H9 (cell line): ENCODE measurements around the gene STAB1. TPM values are rescaled to one million over a fixed set of nuclear protein-coding genes. Genes with fewer than 3 reads are reported as not detected.

Experiments
- DNase-seq: peaks from one replicate; pipeline ENCODE4 v3.0.0-alpha.2; 2017
- H2AFZ ChIP-seq: one replicate; pipeline ENCODE4 v1.6.1; 2013; ENCODE audit warnings: mild to moderate bottlenecking, low read length, control low read depth, moderate library complexity
- H2AK5ac ChIP-seq: 2 replicates; pipeline ENCODE4 v1.6.1; 2013; ENCODE audit warnings: low read length, control low read depth, mixed read lengths; ENCODE audit not compliant: insufficient read length
- H2BK120ac ChIP-seq: one replicate; pipeline ENCODE4 v1.6.1; 2013; ENCODE audit warnings: low read depth, mild to moderate bottlenecking, low read length, control low read depth, inconsistent platforms; ENCODE audit not compliant: poor library complexity, severe bottlenecking
- H2BK12ac ChIP-seq: 2 replicates; pipeline ENCODE4 v1.6.1; 2013; ENCODE audit warnings: low read length, control low read depth, mixed read lengths, low read depth; ENCODE audit not compliant: insufficient read length
- H2BK15ac ChIP-seq: 2 replicates; pipeline ENCODE4 v1.6.1; 2013; ENCODE audit warnings: low read depth, low read length, control low read depth
- H2BK20ac ChIP-seq: one replicate; pipeline ENCODE4 v1.6.1; 2013; ENCODE audit warnings: low read depth, mild to moderate bottlenecking, low read length, control low read depth, inconsistent platforms; ENCODE audit not compliant: poor library complexity, severe bottlenecking
- H2BK5ac ChIP-seq: 2 replicates; pipeline ENCODE4 v1.6.1; 2013; ENCODE audit warnings: low read length, control low read depth, mixed read lengths; ENCODE audit not compliant: insufficient read length
- H3K14ac ChIP-seq: 2 replicates; pipeline ENCODE4 v1.6.1; 2013; ENCODE audit warnings: low read length, control low read depth; ENCODE audit not compliant: insufficient read depth
- H3K18ac ChIP-seq: 2 replicates; pipeline ENCODE4 v1.6.1; 2013; ENCODE audit warnings: low read depth, mild to moderate bottlenecking, mixed read lengths, low read length, control low read depth; ENCODE audit not compliant: insufficient read length
- H3K23ac ChIP-seq: 2 replicates; pipeline ENCODE4 v1.6.1; 2013; ENCODE audit warnings: low read length, control low read depth, mixed read lengths, low read depth; ENCODE audit not compliant: insufficient read length
- H3K23me2 ChIP-seq: 2 replicates; pipeline ENCODE4 v1.6.1; 2013; ENCODE audit warnings: low read depth, mild to moderate bottlenecking, mixed read lengths, low read length, control low read depth; ENCODE audit not compliant: insufficient read length, poor library complexity, severe bottlenecking
- H3K27ac ChIP-seq: 2 replicates; pipeline ENCODE4 v1.5.1; 2013; ENCODE audit warnings: low read length, control low read depth, mixed read lengths, low read depth; ENCODE audit not compliant: insufficient read length
- H3K27me3 ChIP-seq: 2 replicates; pipeline ENCODE4 v1.6.1; 2013; ENCODE audit warnings: low read length, control low read depth, inconsistent platforms; ENCODE audit not compliant: insufficient read depth
- H3K4ac ChIP-seq: 2 replicates; pipeline ENCODE4 v1.6.1; 2013; ENCODE audit warnings: low read depth, mild to moderate bottlenecking, control low read depth, inconsistent platforms, low read length, moderate library complexity
- H3K4me1 ChIP-seq: 2 replicates; pipeline ENCODE4 v1.6.1; 2013; ENCODE audit warnings: low read length, control low read depth, inconsistent platforms; ENCODE audit not compliant: insufficient read depth
- H3K4me2 ChIP-seq: 2 replicates; pipeline ENCODE4 v1.6.1; 2013; ENCODE audit warnings: low read length, control low read depth, mixed read lengths; ENCODE audit not compliant: insufficient read length, insufficient read depth
- H3K56ac ChIP-seq: 2 replicates; pipeline ENCODE4 v1.6.1; 2013; ENCODE audit warnings: low read depth, mild to moderate bottlenecking, mixed read lengths, low read length, control low read depth; ENCODE audit not compliant: insufficient read length
- H3K79me1 ChIP-seq: 2 replicates; pipeline ENCODE4 v1.6.1; 2013; ENCODE audit warnings: low read depth, mild to moderate bottlenecking, moderate library complexity, low read length, control low read depth, inconsistent platforms; ENCODE audit not compliant: insufficient read depth, poor library complexity, severe bottlenecking
- H3K79me2 ChIP-seq: 2 replicates; pipeline ENCODE4 v1.6.1; 2013; ENCODE audit warnings: low read length, control low read depth, inconsistent platforms; ENCODE audit not compliant: insufficient read depth
- H3K9ac ChIP-seq: 2 replicates; pipeline ENCODE4 v1.6.1; 2013; ENCODE audit warnings: low read length, control low read depth, mixed read lengths; ENCODE audit not compliant: insufficient read length; ENCODE audit errors: extremely low read depth
- H3K9me3 ChIP-seq: one replicate; pipeline ENCODE4 v1.6.1; 2013; ENCODE audit warnings: low read depth, low read length, inconsistent platforms; ENCODE audit not compliant: control insufficient read depth
- H3T11ph ChIP-seq: one replicate; pipeline ENCODE4 v1.6.1; 2013; ENCODE audit warnings: mild to moderate bottlenecking, low read length, control low read depth, inconsistent platforms
- H4K20me1 ChIP-seq: one replicate; pipeline ENCODE4 v1.6.1; 2013; ENCODE audit not compliant: control insufficient read depth, insufficient read length, insufficient read depth
- H4K5ac ChIP-seq: 2 replicates; pipeline ENCODE4 v1.6.1; 2013; ENCODE audit warnings: low read depth, mild to moderate bottlenecking, mixed read lengths, low read length, control low read depth; ENCODE audit not compliant: insufficient read length
- H4K8ac ChIP-seq: replicated peaks from 2 replicates; pipeline ENCODE4 v1.6.1; 2013; ENCODE audit warnings: low read length, control low read depth, mixed read lengths, low read depth; ENCODE audit not compliant: insufficient read length
- H4K91ac ChIP-seq: 2 replicates; pipeline ENCODE4 v1.6.1; 2013; ENCODE audit warnings: low read depth, mild to moderate bottlenecking, moderate library complexity, mixed read lengths, low read length, control low read depth; ENCODE audit not compliant: insufficient read length
- H3K27ac Mint-ChIP-seq, 3 experiments: 2 replicates in 2 of 3; 3 replicates in 1 of 3; pipeline ENCODE4 v1.8.0; 2020 to 2021; ENCODE audit warnings: mixed read lengths in 3 of 3, mild to moderate bottlenecking in 1 of 3, moderate library complexity in 1 of 3
- H3K27me3 Mint-ChIP-seq: 2 replicates; pipeline ENCODE4 v1.8.0; 2021; ENCODE audit warnings: low read depth, mild to moderate bottlenecking, moderate library complexity, mixed read lengths
- H3K36me3 Mint-ChIP-seq, 3 experiments: 2 replicates in 2 of 3; 3 replicates in 1 of 3; pipeline ENCODE4 v1.8.0; 2020 to 2021; ENCODE audit warnings: low read depth in 3 of 3, mixed read lengths in 3 of 3; ENCODE audit not compliant: insufficient read depth in 1 of 3
- H3K4me1 Mint-ChIP-seq, 2 experiments: 2 replicates each; pipeline ENCODE4 v1.8.0; 2020; ENCODE audit warnings: mixed read lengths in 2 of 2
- H3K4me3 Mint-ChIP-seq, 2 experiments: 2 replicates in 1 of 2; 3 replicates in 1 of 2; pipeline ENCODE4 v1.8.0; 2020 to 2021; ENCODE audit warnings: mild to moderate bottlenecking in 2 of 2, mixed read lengths in 2 of 2, moderate library complexity in 1 of 2
- H3K9me3 Mint-ChIP-seq, 2 experiments: 2 replicates in 1 of 2; 3 replicates in 1 of 2; pipeline ENCODE4 v1.8.0; 2020; ENCODE audit warnings: mild to moderate bottlenecking in 2 of 2, mixed read lengths in 2 of 2, moderate library complexity in 1 of 2
- CTCF ChIP-seq: fragments of 200-600 bp; sonication (generic); conservative IDR thresholded peaks from 3 replicates; pipeline ENCODE4 v1.8.0; 2021; ENCODE audit warnings: antibody characterized with exemption, mild to moderate bottlenecking
- WGBS: extraction: QIAGEN DNeasy Blood & Tissue Kit; methylation state at CpG from one replicate; pipeline ENCODE4 v1.1.7; 2013; ENCODE audit warnings: missing lambda C conversion rate, low lambda C conversion rate, mixed read lengths; ENCODE audit not compliant: insufficient read length; ENCODE audit errors: extremely low coverage; 5-methylcytosine and 5-hydroxymethylcytosine counted together
- total RNA-seq: library from RNA; stranded (reverse); gene quantifications from 2 replicates; pipeline ENCODE4 v1.2.1, GENCODE V29; 2021

STAB1 gene
- total RNA-seq, 1 experiment from 2014 or later, result 1.5 TPM

DNA sequence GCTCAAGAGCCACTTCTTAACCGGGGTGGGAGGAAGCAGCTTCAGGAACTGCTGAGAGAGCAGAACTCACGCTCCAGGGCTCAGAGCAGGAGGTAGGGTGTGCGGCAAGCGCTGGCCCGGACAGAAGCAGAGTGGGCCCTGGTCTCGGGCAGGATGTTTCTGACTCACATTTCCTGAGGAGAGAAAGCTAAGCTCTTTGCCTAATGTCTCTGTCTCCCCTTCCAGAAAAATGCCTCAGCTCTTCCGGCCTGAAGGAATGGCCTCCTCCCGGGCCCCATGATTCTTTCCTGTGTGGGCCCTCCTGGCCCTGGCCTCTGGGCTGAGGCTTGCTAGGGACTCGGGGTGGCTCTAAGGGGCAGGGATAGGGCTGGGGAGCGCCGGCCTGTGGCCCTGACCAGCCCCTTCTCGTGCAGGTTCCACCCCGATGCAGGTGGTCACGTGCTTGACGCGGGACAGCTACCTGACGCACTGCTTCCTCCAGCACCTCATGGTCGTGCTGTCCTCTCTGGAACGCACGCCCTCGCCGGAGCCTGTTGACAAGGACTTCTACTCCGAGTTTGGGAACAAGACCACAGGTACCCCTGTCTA is 4.1 kb upstream of the STAB1 start:
- Histone ChIP-seq H3T11ph (no peak overlapping the region), H4K8ac (no peak overlapping the region), H4K5ac (no peak overlapping the region), H3K9me3 (no peaks in the 10 kb centered on the region), H4K91ac (no peak overlapping the region), H2AFZ (no peak overlapping the region), H3K56ac (no peak overlapping the region), H3K79me2 (no peaks in the 10 kb centered on the region), H2BK12ac (no peak overlapping the region), H3K4me1 (no peaks in the 10 kb centered on the region), H3K27me3 (no peaks in the 10 kb centered on the region), H3K27ac (no peak overlapping the region), H3K23me2 (no peaks in the 10 kb centered on the region), H3K18ac (no peak overlapping the region), H3K79me1 (no peaks in the 10 kb centered on the region), H2BK20ac (no peak overlapping the region), H4K20me1 (no peaks in the 10 kb centered on the region), H2BK5ac (no peak overlapping the region), H2BK120ac (no peak overlapping the region), H3K14ac (no peak overlapping the region), H3K4ac (no peak overlapping the region), H2AK5ac (no peak overlapping the region), H2BK15ac (no peak overlapping the region), H3K9ac (no peak overlapping the region), H3K23ac (no peak overlapping the region), H3K4me2 (no peak overlapping the region)
- no CpG with 5 or more reads among the region's 23 CpGs for WGBS
- Mint-ChIP-seq H3K4me3 (no peak overlapping the region), H3K4me1 (peaks cover 8 to 16% of the 10 kb centered on the region in 2 experiments), H3K36me3 (peaks cover 19 to 65% (median 61%) of the 10 kb centered on the region in 3 experiments), H3K27me3 (no peaks in the 10 kb centered on the region), H3K9me3 (no peaks in the 10 kb centered on the region), H3K27ac (no peak overlapping the region)
- no peak for TF ChIP-seq CTCF
- DNase-seq, result no peak
